NCI-H748 treated with DMSO at 0.1 percent for 48 hours (cell line): ENCODE data around the gene DOK7.
"Not testable (repeated sequence)": the region's sequence is repeated elsewhere in the genome, so short reads cannot be mapped to it uniquely, and the experiment has no call there.

Experiments
- DNase-seq: peaks from one replicate; lab custom pipeline; 2025; lab: John Stamatoyannopoulos, UW

DOK7 gene

GRCh38 chr4:3522651-3523050 is 59.5 kb downstream of the DOK7 start:
- no peak for DNase-seq

GRCh38 chr4:3523146-3523627 is 60.1 kb downstream of the DOK7 start:
- no peak for DNase-seq

GRCh38 chr4:3523628-3524221 is 60.6 kb downstream of the DOK7 start:
- no peak for DNase-seq

- no peak for DNase-seq
Observed at GRCh38 chr4:3524349-3524748, 61.2 kb downstream of the DOK7 start.

GRCh38 chr4:3524920-3525319 is 61.8 kb downstream of the DOK7 start:
- DNase-seq, result no peak

GRCh38 chr4:3525532-3526430 is 62.7 kb downstream of the DOK7 start:
- DNase-seq, result no peak

GRCh38 chr4:3526456-3526855 is 63.4 kb downstream of the DOK7 start:
- no peak for DNase-seq

- DNase-seq, result no peak
Observed at GRCh38 chr4:3527101-3527913, 64.2 kb downstream of the DOK7 start.

- DNase-seq, result no peak
Observed at GRCh38 chr4:3527914-3528876, 65.1 kb downstream of the DOK7 start.

GRCh38 chr4:3529363-3529762 is 66.3 kb downstream of the DOK7 start:
- no peak for DNase-seq

- no peak for DNase-seq
Observed at GRCh38 chr4:3530051-3530450, 66.9 kb downstream of the DOK7 start.

- DNase-seq, result no peak
Observed at GRCh38 chr4:3530663-3531254, 67.7 kb downstream of the DOK7 start.

GRCh38 chr4:3531318-3531878 is 68.3 kb downstream of the DOK7 start:
- DNase-seq, result no peak

- peak; percentile 15 for DNase-seq
Observed at GRCh38 chr4:3531879-3532750, 69.0 kb downstream of the DOK7 start, which contains the start of gene LRPAP1. Gene LRPAP1 (minus strand): TSS chr4:3532422. CDS start chr4:3532412, 10 bp downstream.

GRCh38 chr4:3532751-3533422 is 69.8 kb downstream of the DOK7 start:
- DNase-seq, result no peak

GRCh38 chr4:3533423-3533820 is 70.3 kb downstream of the DOK7 start:
- DNase-seq, result no peak

GRCh38 chr4:3535812-3536211 is 72.7 kb downstream of the DOK7 start:
- not testable (repeated sequence) for DNase-seq

GRCh38 chr4:3538906-3539305 is 75.8 kb downstream of the DOK7 start:
- DNase-seq, result not testable (repeated sequence)

GRCh38 chr4:3543415-3543814 is 80.3 kb downstream of the DOK7 start:
- not testable (repeated sequence) for DNase-seq
